Erythroblast (primary cell): ENCODE measurements around the gene ITPKC.

Source experiments
- GATA1 ChIP-seq: IDR thresholded peaks from 2 replicates; pipeline ENCODE4 v1.6.1; 2011; ENCODE audit warnings: low read depth, mild to moderate bottlenecking, control low read depth, low read length, moderate library complexity
- POLR2A ChIP-seq: IDR thresholded peaks from 2 replicates; pipeline ENCODE4 v1.6.1; 2011; ENCODE audit warnings: mild to moderate bottlenecking, low read length

GRCh38 chr19:40716031-40716481 lies 856 bp upstream of the ITPKC start:
- TF ChIP-seq POLR2A (no peak), GATA1 (no peak)
